Astrocyte of the spinal cord (primary cell): ENCODE data around the gene TTC9B.

Experiments used
- DNase-seq: peaks from one replicate; pipeline ENCODE4 v3.0.0; 2011; ENCODE audit warnings: low read depth, low spot score
- H3K4me3 ChIP-seq: 2 replicates; pipeline ENCODE4 v1.5.1; 2011; ENCODE audit warnings: low read depth, mild to moderate bottlenecking, low read length, moderate library complexity
- in situ Hi-C: cut with HindIII; loops from 2 replicates; pipeline ENCODE4 v1.10.0; 2017; ENCODE audit warnings: low sequenced_read_pairs
- TF ChIP-seq, protein P1 (sequence below): IDR thresholded peaks from 2 replicates; pipeline ENCODE4 v1.5.1; 2012; ENCODE audit warnings: low read depth, mild to moderate bottlenecking, low read length, inconsistent platforms

The TTC9B gene

GRCh38 chr19:40255619-40256166 lies 37.5 kb upstream of the TTC9B start:
- in situ Hi-C loops = no loop called here

GRCh38 chr19:40254714-40255418 lies 36.7 kb upstream of the TTC9B start:
- in situ Hi-C loops = no loop called here
- TF ChIP-seq, protein P1, sequence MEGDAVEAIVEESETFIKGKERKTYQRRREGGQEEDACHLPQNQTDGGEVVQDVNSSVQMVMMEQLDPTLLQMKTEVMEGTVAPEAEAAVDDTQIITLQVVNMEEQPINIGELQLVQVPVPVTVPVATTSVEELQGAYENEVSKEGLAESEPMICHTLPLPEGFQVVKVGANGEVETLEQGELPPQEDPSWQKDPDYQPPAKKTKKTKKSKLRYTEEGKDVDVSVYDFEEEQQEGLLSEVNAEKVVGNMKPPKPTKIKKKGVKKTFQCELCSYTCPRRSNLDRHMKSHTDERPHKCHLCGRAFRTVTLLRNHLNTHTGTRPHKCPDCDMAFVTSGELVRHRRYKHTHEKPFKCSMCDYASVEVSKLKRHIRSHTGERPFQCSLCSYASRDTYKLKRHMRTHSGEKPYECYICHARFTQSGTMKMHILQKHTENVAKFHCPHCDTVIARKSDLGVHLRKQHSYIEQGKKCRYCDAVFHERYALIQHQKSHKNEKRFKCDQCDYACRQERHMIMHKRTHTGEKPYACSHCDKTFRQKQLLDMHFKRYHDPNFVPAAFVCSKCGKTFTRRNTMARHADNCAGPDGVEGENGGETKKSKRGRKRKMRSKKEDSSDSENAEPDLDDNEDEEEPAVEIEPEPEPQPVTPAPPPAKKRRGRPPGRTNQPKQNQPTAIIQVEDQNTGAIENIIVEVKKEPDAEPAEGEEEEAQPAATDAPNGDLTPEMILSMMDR = no peak
- no peak for DNase-seq
- no peak overlapping the region for H3K4me3 ChIP-seq

More at GRCh38 chr19:40255619-40256166, 37.5 kb upstream of the TTC9B start:
- TF ChIP-seq, protein P1 = no peak
- no peak overlapping the region for H3K4me3 ChIP-seq
- no peak for DNase-seq

DNA sequence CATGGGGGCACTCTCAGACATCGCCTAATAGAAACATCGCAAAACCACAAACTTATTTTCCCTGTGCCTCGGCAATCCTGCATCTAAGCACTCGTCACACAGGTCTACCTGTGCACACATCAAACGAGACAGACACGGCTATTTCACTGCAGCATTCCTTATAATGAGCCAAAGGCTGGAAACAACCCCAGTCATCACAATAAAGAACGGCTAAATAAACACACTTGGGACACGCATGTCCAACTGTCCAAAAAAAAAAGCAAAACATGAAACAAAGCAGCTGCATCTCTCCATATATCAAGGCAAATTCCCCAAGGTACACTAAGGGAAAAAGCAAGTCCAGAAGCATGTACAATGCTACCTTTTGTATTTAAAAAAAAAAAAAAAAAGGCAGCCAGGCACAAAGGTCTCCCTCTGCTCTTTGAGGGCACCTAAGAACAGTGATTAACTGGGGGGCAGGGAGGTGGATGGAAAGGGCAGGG lies 35.5 kb upstream of the TTC9B start:
- no peak overlapping the region for H3K4me3 ChIP-seq

GRCh38 chr19:40252395-40252794 lies 34.2 kb upstream of the TTC9B start:
- no peak for DNase-seq
- H3K4me3 ChIP-seq = no peak overlapping the region
- in situ Hi-C loops = no loop called here
- TF ChIP-seq, protein P1 = no peak

More for the DNA sequence above, 35.5 kb upstream of the TTC9B start:
- DNase-seq = no peak
- in situ Hi-C loops = no loop called here
- TF ChIP-seq, protein P1 = no peak

- H3K4me3 ChIP-seq = no peak overlapping the region
- TF ChIP-seq, protein P1 = no peak
- no peak for DNase-seq
- in situ Hi-C loops = no loop called here
Measured at GRCh38 chr19:40251991-40252390, 33.8 kb upstream of the TTC9B start.

DNA sequence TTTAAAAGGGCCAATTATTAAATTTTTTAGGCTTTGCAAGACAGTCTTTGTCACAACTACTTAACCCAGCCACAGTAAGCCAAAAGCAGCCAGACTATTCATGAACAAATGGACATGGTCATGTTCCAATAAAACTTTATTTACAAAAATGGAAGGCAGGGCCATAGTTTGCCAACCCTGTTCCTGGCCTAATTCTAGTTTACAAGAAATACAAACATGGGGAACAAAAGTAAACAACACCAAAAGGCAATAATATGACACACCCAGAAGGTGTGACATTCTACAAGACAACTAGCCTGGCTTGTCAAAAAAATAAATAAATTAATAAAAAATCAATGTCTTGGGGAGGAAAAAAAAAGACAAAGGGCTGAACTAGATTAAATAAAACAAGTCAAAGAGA lies 33.1 kb upstream of the TTC9B start:
- TF ChIP-seq, protein P1 = no peak
- DNase-seq = no peak
- in situ Hi-C loops = no loop called here
- no peak overlapping the region for H3K4me3 ChIP-seq
